ENCODE results near the gene NLRP9. TPM values are rescaled to one million over a fixed set of nuclear protein-coding genes. Genes with fewer than 3 reads are reported as not detected.
"Not testable (repeated sequence)": the region's sequence is repeated elsewhere in the genome, so short reads cannot be mapped to it uniquely, and the experiment has no call there.

The NLRP9 gene
- total RNA-seq = not detected

- Histone ChIP-seq H3K4me1 (ENCODE audit: insufficient read depth, low read length) (no peaks in the 10 kb centered on the region), H3K27me3 (ENCODE audit: insufficient read depth, low read length) (no peaks in the 10 kb centered on the region), H3K4me3 (ENCODE audit: low read length) (no peak within 1 kb of the TSS)
Observed at GRCh38 chr19:55738302-55738701, at the start of gene NLRP9. NLRP9 (minus strand) TSS chr19:55738402; CDS start chr19:55738374, 28 bp downstream.

GRCh38 chr19:55781112-55781511 is 42.9 kb upstream of the NLRP9 start:
- Histone ChIP-seq H3K9me3 (ENCODE audit: low read depth, low read length) (no peaks in the 10 kb centered on the region), H3K4me1 (ENCODE audit: insufficient read depth, low read length) (no peaks in the 10 kb centered on the region), H3K27me3 (ENCODE audit: insufficient read depth, low read length) (no peaks in the 10 kb centered on the region), H3K4me3 (ENCODE audit: low read length) (no peak overlapping the region)

More at GRCh38 chr19:55738302-55738701, at the start of gene NLRP9:
- H3K9me3 ChIP-seq (ENCODE audit: low read depth, low read length) = no peaks in the 10 kb centered on the region

GRCh38 chr19:55778331-55778730 is 40.1 kb upstream of the NLRP9 start:
- Histone ChIP-seq H3K4me3 (ENCODE audit: low read length) (no peak overlapping the region), H3K9me3 (ENCODE audit: low read depth, low read length) (no peaks in the 10 kb centered on the region), H3K27me3 (ENCODE audit: insufficient read depth, low read length) (no peaks in the 10 kb centered on the region), H3K4me1 (ENCODE audit: insufficient read depth, low read length) (no peaks in the 10 kb centered on the region)

- no peaks in the 10 kb centered on the region for H3K9me3 ChIP-seq (ENCODE audit: low read depth, low read length)
- no peak overlapping the region for H3K4me3 ChIP-seq (ENCODE audit: low read length)
- no peaks in the 10 kb centered on the region for H3K27me3 ChIP-seq (ENCODE audit: insufficient read depth, low read length)
- no peaks in the 10 kb centered on the region for H3K4me1 ChIP-seq (ENCODE audit: insufficient read depth, low read length)
Observed at GRCh38 chr19:55777528-55777927, 39.3 kb upstream of the NLRP9 start.

- H3K9me3 ChIP-seq (ENCODE audit: low read depth, low read length); H3K27me3 ChIP-seq (ENCODE audit: insufficient read depth, low read length); H3K4me1 ChIP-seq (ENCODE audit: insufficient read depth, low read length): not testable (repeated sequence)
Observed at GRCh38 chr19:55769632-55770031, 31.4 kb upstream of the NLRP9 start.

GRCh38 chr19:55768818-55769217 is 30.6 kb upstream of the NLRP9 start, which contains the start of gene RFPL4AL1:
RFPL4AL1 (plus strand) TSS chr19:55769118; CDS start chr19:55771805, 2,687 bp downstream.
- H3K4me3 ChIP-seq (ENCODE audit: low read length); H3K27me3 ChIP-seq (ENCODE audit: insufficient read depth, low read length); H3K9me3 ChIP-seq (ENCODE audit: low read depth, low read length); H3K4me1 ChIP-seq (ENCODE audit: insufficient read depth, low read length): not testable (repeated sequence)

More at GRCh38 chr19:55769632-55770031, 31.4 kb upstream of the NLRP9 start:
- not testable (repeated sequence) for H3K4me3 ChIP-seq (ENCODE audit: low read length)

- no peaks in the 10 kb centered on the region for H3K9me3 ChIP-seq (ENCODE audit: low read depth, low read length)
- H3K4me1 ChIP-seq (ENCODE audit: insufficient read depth, low read length) = no peaks in the 10 kb centered on the region
- peaks cover 6% of the 10 kb centered on the region for H3K27me3 ChIP-seq (ENCODE audit: insufficient read depth, low read length)
- no peak overlapping the region for H3K4me3 ChIP-seq (ENCODE audit: low read length)
Observed at GRCh38 chr19:55766466-55766865, 28.3 kb upstream of the NLRP9 start.

- not testable (repeated sequence) for H3K4me1 ChIP-seq (ENCODE audit: insufficient read depth, low read length); H3K9me3 ChIP-seq (ENCODE audit: low read depth, low read length); H3K27me3 ChIP-seq (ENCODE audit: insufficient read depth, low read length); H3K4me3 ChIP-seq (ENCODE audit: low read length)
Observed at GRCh38 chr19:55758797-55759196, 20.6 kb upstream of the NLRP9 start, which contains the start of gene RFPL4A. RFPL4A (plus strand) TSS chr19:55759097; CDS start chr19:55761801, 2,704 bp downstream.

- not testable (repeated sequence) for H3K27me3 ChIP-seq (ENCODE audit: insufficient read depth, low read length); H3K4me1 ChIP-seq (ENCODE audit: insufficient read depth, low read length); H3K9me3 ChIP-seq (ENCODE audit: low read depth, low read length); H3K4me3 ChIP-seq (ENCODE audit: low read length)
Observed at GRCh38 chr19:55756808-55757207, 18.6 kb upstream of the NLRP9 start.

GRCh38 chr19:55753401-55753800 is 15.2 kb upstream of the NLRP9 start:
- H3K27me3 ChIP-seq (ENCODE audit: insufficient read depth, low read length) = no peaks in the 10 kb centered on the region
- H3K9me3 ChIP-seq (ENCODE audit: low read depth, low read length) = no peaks in the 10 kb centered on the region
- H3K4me3 ChIP-seq (ENCODE audit: low read length) = no peak overlapping the region
- H3K4me1 ChIP-seq (ENCODE audit: insufficient read depth, low read length) = no peaks in the 10 kb centered on the region

- H3K4me3 ChIP-seq (ENCODE audit: low read length) = no peak overlapping the region
- no peaks in the 10 kb centered on the region for H3K27me3 ChIP-seq (ENCODE audit: insufficient read depth, low read length)
- no peaks in the 10 kb centered on the region for H3K9me3 ChIP-seq (ENCODE audit: low read depth, low read length)
- H3K4me1 ChIP-seq (ENCODE audit: insufficient read depth, low read length) = no peaks in the 10 kb centered on the region
Observed at GRCh38 chr19:55750715-55751114, 12.5 kb upstream of the NLRP9 start.

GRCh38 chr19:55730378-55730777 is 7.8 kb downstream of the NLRP9 start:
- H3K4me1 ChIP-seq (ENCODE audit: insufficient read depth, low read length); H3K4me3 ChIP-seq (ENCODE audit: low read length); H3K9me3 ChIP-seq (ENCODE audit: low read depth, low read length); H3K27me3 ChIP-seq (ENCODE audit: insufficient read depth, low read length): not testable (repeated sequence)

GRCh38 chr19:55723491-55723890 is 14.7 kb downstream of the NLRP9 start:
- Histone ChIP-seq H3K4me3 (ENCODE audit: low read length) (no peak overlapping the region), H3K27me3 (ENCODE audit: insufficient read depth, low read length) (peaks cover 6% of the 10 kb centered on the region), H3K4me1 (ENCODE audit: insufficient read depth, low read length) (no peaks in the 10 kb centered on the region), H3K9me3 (ENCODE audit: low read depth, low read length) (peaks cover 14% of the 10 kb centered on the region)

GRCh38 chr19:55720801-55721200 is 17.4 kb downstream of the NLRP9 start:
- H3K27me3 ChIP-seq (ENCODE audit: insufficient read depth, low read length) = peaks cover 6% of the 10 kb centered on the region
- peaks cover 14% of the 10 kb centered on the region for H3K9me3 ChIP-seq (ENCODE audit: low read depth, low read length)
- H3K4me3 ChIP-seq (ENCODE audit: low read length) = no peak overlapping the region
- H3K4me1 ChIP-seq (ENCODE audit: insufficient read depth, low read length) = no peaks in the 10 kb centered on the region

GRCh38 chr19:55720214-55720746 is 17.9 kb downstream of the NLRP9 start:
- peaks cover 14% of the 10 kb centered on the region for H3K9me3 ChIP-seq (ENCODE audit: low read depth, low read length)
- no peak overlapping the region for H3K4me3 ChIP-seq (ENCODE audit: low read length)
- peaks cover 6% of the 10 kb centered on the region for H3K27me3 ChIP-seq (ENCODE audit: insufficient read depth, low read length)
- H3K4me1 ChIP-seq (ENCODE audit: insufficient read depth, low read length) = no peaks in the 10 kb centered on the region

GRCh38 chr19:55717879-55718711 is 20.1 kb downstream of the NLRP9 start:
- not testable (repeated sequence) for H3K4me1 ChIP-seq (ENCODE audit: insufficient read depth, low read length); H3K4me3 ChIP-seq (ENCODE audit: low read length); H3K27me3 ChIP-seq (ENCODE audit: insufficient read depth, low read length)
- H3K9me3 ChIP-seq (ENCODE audit: low read depth, low read length) = peaks cover 14% of the 10 kb centered on the region

Measured in mononuclear cell (primary cell).